NCI-H146 treated with DMSO at 0.1 percent for 48 hours (cell line): ENCODE measurements around the gene OSBPL10.
"Not testable (repeated sequence)": the region's sequence is repeated elsewhere in the genome, so short reads cannot be mapped to it uniquely, and the experiment has no call there.

ENCODE experiments used
- DNase-seq: peaks from one replicate; lab custom pipeline; 2025; ENCODE audit not compliant: unreplicated experiment; lab: John Stamatoyannopoulos, UW

Gene OSBPL10

DNA sequence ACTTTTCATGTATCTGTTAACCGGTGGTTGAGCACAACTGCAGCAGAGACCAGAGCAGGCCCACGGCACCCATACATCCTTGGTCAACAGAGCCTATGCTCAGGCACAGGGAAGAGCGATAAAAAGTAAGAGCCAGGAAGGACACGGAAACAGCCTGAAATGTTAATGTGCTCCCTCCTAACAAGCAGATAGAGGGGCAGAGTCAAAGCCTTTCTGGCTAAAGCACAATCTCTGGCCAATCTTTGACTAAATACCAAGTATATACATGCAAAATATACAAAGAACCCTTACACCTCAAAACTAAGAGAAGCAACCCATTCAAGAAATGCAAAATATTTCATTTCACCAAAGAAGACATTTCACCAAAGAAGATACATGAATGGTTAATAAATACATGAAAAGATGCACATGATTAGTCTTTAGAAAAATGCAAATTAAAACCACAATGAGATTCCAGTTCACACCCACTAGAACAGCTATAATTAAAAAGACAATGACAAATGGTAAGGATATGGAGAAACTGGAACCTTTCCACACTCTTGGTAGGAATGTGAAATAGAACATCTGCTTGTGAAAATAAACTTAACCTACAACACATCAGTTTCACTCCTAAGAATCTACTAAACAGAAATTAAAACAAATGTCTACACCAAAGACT, 88.0 kb downstream of the OSBPL10 start:
- DNase-seq: no peak

DNA sequence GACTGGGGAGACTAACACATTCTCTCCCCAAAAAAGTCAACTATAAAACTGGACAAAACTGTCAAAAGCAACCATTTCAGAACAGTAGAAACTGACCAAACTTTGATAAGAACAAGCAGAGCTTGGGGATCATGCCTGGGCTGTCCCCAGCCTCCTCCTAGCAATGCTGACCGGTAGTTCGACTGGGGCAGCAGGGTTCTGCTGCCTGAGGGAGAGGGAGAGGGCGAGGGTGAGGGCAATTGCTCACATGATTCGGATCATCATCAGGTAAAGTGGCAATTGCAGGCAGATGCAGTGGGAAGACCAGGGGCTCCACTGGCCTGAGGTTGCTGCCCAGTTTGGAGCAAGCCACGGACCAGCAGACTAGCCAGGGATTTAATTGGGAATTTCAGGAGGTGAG, 88.6 kb downstream of the OSBPL10 start:
- DNase-seq: no peak

DNA sequence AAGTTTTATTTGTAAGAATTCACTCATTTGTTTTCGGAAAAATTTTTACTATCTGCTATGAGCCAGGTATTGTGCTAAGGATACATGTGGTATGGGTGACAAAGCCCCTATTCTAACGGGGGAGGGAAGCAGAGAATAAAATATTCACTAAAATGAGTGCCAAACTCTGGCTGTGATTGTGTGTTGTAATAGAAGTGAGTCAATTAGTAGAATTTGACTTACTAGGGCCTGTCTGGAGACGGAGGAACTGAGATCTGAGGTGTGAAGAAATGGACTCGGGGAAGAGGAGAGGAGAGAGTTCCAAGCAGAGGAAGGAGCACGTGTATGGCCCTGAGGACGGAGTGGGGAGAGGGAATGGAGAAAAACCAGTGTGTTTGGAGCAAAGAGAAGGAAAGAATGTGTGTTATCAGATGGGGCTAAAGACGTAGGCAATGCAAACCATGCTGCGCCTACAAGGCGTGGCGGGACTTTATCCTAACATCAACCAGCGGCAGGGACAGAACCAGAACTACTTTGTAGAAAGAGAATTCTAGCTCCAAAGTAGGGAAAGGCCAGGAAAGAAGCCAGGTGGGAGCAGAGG, 89.1 kb downstream of the OSBPL10 start:
- DNase-seq: no peak

DNA sequence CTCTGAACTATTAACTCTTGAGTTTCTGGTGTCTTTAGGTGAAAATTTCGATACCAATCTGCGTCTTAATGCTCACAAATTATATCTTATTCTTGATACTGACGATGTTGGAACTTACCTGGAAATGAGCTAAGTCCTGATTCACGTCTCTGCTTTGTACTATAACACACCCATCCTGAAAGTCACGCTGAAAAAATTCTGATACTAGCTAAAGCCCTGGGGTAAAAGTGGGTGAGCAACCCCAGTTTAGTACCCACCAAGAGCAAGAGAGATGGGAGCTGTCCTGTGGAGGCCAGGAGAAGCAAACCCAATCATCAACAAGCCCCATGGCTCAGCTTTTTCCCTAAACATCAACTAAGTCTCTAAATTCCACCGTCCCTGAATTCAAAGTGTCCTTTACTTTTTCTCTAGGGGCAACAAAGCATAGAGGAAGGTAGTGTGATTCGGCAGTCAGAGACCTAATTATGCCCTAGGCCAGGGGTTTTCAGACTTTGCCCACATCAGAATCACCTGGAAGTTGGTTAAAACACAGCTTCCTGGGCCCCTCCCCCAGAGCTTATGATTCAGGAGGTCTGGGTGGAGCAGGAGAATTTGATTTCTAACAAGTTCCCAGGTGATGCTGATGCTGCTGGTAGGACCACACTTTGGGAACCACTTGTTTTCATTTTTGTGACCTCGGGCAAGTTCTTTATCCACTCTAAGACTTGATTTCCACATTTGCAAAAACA, 90.2 kb downstream of the OSBPL10 start:
- DNase-seq: no peak

DNA sequence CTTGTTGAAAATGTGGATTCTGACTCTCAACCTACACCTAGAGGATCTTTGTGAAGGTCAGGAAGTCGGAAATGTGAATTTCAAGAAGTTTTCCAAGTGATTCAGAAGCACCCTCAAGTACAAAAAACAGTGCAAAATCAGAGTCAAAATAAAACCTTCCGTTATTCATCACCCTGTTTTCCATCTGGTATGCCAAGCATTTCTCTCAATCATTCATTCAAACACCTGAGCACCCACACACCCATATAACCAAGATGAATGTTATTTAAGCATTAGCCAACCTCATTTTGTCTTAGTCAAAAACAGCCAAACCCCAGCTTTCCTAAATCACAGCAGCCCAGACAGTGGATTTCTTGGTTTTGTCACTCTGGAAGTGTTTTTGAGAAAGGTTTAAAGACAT, 91.1 kb downstream of the OSBPL10 start:
- DNase-seq: no peak

DNA sequence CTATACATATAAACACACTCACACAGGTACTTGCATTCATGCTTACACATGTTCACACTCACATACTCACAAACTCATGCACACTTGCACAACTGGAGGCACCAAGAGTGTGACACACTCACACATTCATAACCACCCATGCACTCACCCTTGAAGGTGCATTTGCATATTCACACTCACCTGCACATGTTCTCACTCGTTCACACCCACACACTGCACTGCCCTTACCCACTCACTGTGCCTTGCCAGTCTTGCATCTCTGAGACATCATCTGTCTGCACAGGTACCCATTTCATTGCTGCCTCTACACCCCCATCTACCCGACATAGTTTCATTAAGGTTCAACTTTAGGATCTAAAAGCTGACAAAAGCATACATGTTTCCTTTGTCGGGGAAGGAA, 95.8 kb downstream of the OSBPL10 start:
- no peak for DNase-seq

DNA sequence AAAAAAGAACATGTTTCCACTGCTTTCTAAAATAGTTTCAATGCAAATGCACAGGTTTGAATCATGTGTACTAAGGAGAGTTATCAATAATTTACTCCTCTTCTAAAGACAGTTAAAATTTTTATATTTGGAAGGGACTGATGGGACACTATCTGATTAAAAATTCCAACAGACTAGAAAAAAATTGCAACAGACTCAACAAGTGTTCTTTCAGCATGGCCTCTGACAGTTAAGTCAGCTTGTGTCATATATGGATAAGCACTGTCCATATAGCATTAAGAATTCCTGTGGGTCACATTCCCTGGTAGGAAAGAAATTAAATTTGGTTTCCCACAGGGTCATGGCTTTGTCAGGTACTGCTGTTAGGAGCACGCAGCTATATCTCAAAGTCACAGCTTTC, 96.8 kb downstream of the OSBPL10 start:
- DNase-seq: no peak

DNA sequence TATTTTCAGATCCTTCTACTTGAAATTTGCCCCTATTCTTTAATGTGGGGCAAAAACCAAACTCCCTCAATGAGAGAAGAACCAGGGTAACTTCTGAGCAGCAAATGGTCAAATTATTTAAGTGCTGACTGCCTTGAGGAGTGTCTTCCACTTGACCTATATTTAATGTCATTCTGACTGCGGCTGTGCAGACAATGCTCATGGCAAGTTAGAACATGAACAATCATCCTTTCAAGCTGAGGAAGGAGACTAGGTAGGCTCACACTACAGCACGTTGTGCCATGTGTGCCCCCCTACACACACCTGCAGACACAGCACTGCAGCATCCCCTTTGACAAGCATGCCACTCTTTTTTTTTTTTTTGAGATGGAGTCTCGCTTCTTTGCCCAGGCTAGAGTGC, 98.2 kb downstream of the OSBPL10 start:
- DNase-seq: no peak

DNA sequence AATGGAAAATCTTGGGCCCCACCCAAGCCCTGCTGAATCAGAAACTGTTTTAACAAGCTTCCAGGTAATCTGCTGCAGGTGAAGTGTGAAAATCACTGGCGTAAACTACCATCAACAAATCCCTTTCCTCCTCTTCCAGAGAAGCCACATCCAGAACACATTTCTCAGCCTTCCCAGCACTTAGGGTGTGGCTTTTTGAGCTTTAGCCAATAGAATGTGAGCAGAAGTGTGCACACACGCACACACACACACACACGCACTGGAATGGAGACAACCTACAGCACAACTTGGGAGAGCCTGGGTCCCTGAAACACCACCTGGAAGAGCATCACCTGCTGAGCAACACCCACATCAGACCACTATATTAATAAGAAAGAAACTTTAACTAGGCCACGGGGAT, 98.6 kb downstream of the OSBPL10 start:
- no peak for DNase-seq

DNA sequence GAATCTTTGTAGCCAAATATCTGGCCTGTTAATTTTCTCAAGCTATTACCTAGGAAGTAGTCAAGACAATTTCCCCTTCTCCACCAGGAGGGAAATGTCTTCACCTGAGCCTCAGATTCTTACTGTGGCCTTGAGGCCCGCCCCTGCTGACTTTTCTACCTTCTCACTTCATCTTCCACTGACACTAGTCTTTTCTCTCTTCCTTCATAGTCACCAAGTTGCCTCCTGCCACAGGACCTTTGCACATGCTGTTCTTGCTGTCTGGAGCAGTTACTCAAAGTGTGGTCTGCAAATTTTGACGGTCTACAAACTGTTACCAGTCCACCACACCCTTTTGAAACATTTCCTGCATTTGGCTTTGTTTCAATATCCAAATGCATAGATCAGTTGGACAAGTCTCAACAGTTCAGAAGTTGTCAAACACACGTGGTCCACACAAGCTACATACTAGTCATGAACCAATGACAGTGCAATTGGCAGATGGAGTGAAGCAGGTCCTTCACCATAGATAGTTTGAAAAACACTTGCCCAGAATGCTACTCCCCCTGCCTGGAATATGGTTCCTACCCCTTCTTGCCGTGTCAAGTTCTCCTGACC, 100.5 kb downstream of the OSBPL10 start:
- no peak for DNase-seq

DNA sequence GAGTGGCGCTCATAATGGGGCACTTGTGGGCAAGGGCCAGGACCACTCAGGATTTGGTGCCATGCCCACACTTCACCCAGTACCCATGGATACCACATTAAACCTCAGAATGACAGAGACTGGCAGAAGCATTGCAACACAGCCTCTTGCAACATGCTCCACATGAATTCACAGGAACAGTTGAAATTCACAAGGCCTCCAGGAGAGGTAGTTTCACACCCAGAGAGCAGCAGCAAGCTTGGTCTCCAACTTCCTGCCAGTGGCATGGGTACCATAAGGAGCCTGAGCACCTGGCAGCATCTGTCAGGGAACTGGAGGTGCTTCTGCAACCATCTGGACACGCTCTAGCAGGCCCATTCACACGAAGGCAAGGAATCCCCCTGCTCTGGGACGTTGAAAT, 101.0 kb downstream of the OSBPL10 start:
- DNase-seq: no peak

DNA sequence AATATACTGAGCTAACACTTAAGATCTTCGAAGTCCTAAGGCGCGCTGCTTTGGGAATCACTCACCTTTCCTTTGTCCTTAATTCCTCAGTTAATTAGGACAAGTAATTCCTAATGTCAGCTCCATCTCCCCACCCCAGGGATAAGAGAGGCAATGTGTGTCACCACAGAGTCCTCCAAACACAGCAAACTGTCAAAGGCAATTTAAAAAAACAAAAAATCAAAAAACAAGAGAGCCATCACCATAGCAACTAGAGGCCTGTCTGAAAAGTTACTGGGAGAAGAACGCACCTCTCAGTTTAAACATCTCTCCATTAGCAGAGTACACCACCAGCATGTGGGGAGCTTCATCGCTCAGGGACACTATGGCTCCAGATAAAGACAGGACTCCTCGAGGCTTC, 101.7 kb downstream of the OSBPL10 start:
- DNase-seq: no peak

DNA sequence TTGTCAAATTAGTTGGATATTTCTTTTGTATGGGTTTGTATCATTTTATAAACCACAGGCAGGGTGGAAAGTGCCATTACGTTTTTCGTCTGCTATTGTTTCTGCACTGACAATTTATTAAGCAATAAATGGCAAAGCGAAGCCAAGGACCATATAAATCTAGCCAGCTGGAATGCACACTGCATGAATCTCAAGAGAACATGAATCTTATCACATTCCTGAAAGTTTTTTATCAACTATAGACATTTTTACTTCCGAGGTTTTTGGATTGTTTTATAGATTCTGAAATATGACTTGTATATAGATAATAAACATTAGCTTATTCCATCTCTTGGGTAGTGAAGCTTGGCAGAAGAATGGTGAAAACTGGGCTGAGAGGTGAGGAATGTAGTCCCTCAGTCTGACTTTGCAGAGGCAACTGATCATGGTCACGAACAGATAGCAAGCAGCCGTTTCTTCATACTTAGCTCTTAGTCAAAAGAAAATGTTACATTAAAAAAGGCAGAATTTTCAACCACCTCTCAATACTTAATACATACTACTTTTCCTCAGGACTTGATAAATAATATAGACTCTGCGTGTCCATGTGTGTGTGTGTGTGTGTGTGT, 102.7 kb downstream of the OSBPL10 start:
- DNase-seq: no peak

DNA sequence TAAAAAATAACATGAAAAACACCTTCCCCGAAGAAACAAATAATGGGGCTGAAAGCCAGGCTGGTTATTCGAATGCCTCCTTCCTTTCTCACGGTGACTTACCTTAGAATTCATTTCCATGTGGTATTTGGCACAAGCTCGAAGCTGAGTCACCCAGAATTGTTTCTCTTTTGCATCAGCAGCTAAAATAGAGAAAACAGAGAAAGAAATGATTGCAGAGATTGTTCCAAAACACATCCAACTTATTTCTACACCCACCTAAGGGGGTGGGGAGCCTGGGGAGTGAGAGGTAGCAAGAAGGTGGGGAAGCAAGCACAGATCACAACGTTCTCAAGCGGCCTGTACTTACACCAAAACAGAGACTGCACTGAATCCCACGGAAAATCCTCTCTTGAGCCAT, 104.7 kb downstream of the OSBPL10 start:
- DNase-seq: no peak

DNA sequence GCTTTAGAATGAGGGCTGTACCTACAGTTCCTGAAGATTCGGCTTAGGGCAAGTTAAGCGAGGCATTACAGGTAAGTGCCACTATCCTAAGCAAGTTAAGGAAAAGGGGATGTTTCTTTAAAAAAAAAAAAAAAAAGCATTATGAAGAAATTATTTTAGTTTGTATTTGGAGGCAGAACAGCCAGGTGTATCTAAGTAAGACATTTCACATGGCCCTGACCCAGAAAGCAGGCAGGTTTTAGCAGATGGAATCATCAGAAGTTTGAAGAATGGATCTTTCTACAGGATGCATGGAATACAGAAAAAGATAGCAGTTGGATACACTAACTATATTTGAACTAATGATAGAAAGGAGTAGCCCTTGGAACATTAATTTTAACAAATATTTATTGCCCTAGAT, 105.6 kb downstream of the OSBPL10 start:
- DNase-seq: no peak

DNA sequence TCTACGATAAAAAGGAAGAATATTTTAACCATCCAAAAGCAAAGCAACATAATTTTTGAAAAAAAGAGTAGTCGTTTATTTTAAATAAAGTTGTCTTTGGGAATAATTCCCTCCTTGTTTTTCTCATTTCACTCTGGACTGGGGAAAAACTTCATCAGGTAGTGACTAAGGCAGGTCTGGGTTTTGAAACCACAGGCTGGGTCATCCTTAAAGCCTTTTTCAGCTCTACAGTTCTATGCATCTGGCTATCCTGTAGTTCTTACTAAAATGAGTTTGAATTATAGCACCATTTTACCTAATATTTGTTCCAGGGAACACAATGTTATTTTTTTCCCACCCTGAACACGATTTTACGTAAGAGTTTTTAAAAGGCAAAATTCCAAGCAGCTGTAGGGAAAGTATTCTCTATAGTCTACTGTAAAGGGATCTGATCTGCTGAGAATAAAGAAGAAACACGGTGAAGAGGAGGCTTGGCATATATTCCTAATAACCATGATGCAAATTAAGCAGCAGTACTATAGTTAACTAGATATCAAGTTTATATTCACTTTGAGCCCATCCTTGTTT, 107.7 kb downstream of the OSBPL10 start:
- no peak for DNase-seq

DNA sequence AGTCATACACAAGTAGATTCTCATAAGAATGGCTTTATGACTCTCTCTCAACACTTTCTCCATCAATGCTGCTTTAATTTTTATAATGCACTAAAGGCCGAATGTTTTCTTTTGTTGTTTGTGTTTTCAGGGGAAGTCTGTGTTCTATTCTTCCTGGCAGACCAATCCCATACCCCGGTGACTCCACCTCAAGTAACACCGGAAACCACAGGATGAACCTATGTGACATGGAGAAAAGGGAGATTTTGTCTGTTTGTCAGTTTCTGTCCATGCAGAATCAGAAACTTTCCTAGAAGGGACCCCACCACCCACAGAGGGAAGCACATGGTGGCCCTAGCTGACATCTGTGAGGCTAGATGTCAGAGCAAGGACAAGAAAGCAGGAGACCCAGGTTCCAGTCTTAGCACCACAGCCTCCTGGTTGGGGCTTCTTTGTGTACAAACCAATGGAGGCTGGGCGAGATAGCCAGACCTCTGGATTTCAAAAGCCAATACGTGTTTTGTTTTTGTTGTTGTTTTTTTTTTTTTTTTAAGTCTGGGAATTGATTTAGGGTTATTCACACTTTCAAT, 109.0 kb downstream of the OSBPL10 start:
- no peak for DNase-seq

DNA sequence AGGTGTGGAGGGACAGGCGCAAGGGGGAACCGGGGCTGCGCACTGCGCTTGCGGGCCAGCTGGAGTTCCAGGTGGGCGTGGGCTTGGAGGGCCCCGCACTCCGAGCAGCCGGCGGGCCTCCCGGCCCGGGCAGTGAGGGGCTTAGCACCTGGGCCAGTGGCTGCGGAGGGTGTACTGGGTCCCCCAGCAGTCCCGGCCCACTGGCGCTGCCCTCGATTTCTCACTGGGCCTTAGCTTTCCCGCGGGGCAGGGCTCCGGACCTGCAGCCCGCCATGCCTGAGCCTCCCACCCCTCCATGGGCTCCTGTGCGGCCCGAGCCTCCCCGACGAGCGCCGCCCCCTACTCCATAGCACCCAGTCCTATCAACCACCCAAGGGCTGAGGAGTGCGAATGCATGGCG, 111.0 kb downstream of the OSBPL10 start:
- not testable (repeated sequence) for DNase-seq

DNA sequence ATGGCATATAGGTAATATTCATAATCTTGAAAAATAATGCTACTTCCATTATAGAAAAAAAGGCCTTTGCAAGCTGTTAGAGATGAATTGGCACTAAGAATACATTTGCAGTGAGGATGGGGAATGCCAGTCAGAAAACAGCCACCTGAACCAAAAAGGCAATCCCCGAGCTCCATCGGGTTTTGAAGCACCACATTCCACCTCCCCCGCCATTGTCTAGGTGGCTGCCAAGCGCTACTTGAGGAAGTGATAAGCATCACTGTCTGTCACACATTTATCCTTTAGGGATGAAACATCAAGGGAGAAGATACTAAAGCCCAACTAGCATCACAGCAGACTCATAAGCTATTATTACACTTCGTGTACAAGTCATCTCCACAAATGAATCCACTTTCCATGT, 112.8 kb downstream of the OSBPL10 start:
- no peak for DNase-seq

DNA sequence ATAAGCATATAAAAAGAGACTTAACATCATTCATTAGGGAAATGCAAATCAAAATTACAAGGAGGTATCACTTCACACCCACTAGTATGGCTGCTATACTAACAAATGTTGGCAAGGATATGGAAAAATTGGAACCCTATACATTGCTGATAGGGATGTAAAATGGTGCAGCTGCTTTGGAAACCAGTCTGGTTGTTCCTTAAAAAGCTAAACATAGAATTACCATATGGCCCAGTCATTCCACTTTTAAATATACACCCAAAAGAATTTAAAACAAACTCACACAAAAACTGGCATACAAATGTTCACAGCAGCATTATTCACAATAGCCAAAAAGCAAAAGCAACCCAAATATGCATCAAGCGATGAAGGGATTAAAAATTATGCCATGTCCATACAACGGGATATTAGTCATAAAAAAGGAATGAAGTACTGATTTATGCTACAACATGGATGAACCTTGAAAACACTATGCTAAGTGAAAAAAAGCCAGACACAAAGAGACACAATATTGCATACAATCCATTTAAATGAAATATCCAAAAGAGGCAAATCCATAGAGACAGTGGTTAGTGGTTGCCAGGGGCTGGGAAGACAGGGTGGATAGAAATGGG, 118.3 kb downstream of the OSBPL10 start:
- no peak for DNase-seq

DNA sequence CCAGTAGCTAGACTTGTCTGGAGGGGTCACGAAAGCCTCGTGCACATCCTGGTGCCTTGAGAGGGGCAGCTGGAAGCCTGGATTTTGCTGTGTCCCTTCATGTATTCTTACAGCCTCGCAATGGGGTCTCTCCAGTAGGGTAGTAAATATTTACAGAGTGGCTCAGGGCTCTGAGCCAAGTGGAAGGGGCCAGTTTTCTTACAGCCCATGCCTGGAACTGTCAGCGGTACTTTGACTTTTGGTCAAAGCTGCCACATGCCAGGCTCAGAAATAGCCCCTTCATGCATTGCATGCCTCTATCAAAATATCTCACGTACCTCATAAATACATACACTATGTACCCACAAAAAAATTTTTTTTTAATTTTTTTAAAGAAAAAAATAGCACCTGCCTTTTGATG, 119.2 kb downstream of the OSBPL10 start:
- no peak for DNase-seq
